GM19395 (cell line): ENCODE measurements around the gene ANO2.
"Not testable (repeated sequence)": the region's sequence is repeated elsewhere in the genome, so short reads cannot be mapped to it uniquely, and the experiment has no call there.

Source experiments
- ATAC-seq: cut with Tn5 transposase; IDR thresholded peaks from one replicate; pipeline ENCODE4 v1.9.1; 2021; ENCODE audit warnings: mild to moderate bottlenecking, moderate library complexity; ENCODE audit not compliant: unreplicated experiment

The ANO2 gene

GRCh38 chr12:5889381-5890047, 55.5 kb downstream of the ANO2 start:
- no peak for ATAC-seq

- ATAC-seq, result no peak
Measured at GRCh38 chr12:5888816-5889315, 56.2 kb downstream of the ANO2 start.

DNA sequence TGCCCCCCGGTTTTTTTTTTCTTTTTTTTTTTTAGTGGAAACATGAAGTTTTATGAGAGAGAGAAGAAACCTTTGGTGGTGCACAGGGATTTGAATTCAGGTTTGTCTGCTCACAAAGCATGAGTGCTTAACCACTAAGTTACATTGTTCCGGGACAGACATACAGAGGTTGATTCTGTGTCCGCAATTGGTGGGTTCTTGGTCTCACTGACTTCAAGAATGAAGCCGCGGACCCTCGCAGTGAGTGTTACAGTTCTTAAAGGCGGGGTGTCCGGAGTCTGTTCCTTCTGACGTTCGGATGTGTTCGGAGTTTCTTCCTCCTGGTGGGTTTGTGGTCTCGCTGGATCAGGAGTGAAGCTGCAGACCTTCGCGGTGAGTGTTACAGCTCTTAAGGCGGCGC, 57.2 kb downstream of the ANO2 start:
- not testable (repeated sequence) for ATAC-seq

DNA sequence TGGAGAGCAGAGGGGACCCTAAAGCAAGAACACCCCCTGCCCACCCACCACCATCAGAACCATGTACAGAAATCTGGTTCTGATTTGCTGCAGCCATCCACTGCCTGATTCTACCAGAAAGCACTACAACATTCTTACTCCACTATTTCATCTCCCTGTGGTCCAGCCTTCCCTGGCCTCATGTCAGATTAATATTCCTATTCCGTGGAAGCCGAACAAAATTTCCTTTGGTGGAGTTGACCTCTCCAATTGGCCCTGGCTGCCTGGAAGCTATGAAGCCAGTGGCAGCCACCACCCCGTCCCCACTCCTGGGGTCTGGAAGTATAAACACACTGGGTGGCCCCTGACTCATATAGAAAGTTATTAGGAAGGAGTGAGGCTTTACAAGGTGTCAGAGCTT, 60.2 kb downstream of the ANO2 start:
- ATAC-seq, result no peak

DNA sequence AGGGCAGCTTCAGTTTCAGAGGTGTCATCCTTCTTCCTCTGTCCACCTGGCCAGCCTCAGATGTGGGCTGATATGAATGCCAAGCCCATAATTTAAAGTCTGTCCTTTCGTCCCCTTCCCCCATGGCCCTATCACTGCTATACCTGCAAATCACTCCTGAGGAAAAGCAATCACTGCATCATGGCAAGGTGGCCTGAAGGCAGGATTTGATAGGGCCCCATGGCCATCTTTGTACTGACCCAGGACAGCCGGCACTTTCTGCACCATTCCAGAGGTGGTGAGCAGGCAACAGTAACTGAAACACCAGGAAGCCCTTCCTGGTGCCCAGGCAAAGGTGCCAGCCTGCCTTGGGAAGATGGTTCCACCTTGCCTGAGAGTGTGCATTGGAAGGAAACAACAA, 60.8 kb downstream of the ANO2 start:
- no peak for ATAC-seq

GRCh38 chr12:5882511-5883190, 62.4 kb downstream of the ANO2 start:
- no peak for ATAC-seq

GRCh38 chr12:5881666-5882065, 63.4 kb downstream of the ANO2 start:
- ATAC-seq, result no peak

DNA sequence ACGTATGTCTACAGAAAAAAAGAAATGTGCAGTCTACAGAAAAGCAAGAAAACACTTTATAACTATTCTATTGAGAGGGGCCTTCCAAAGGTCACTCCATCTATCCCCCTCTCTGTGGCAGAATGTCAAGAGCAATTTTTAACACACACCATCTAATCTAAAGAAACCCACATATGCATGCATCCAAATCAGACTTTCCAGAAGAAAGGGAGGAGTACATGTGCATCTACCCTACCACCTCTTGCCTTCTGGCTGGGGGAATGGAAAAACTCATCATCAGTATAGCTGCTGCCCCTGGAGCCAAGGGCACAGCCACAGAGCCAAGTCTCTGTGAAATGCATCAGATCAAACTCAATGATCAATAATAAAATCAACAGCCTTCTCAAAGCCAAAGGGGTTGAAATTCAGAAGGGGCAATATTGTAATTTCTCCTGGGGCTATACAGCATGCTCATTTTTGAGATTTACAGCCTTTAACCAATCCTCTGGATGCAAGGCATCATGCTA, 63.9 kb downstream of the ANO2 start:
- ATAC-seq, result no peak

- no peak for ATAC-seq
Measured at GRCh38 chr12:5875851-5876250, 69.2 kb downstream of the ANO2 start.

DNA sequence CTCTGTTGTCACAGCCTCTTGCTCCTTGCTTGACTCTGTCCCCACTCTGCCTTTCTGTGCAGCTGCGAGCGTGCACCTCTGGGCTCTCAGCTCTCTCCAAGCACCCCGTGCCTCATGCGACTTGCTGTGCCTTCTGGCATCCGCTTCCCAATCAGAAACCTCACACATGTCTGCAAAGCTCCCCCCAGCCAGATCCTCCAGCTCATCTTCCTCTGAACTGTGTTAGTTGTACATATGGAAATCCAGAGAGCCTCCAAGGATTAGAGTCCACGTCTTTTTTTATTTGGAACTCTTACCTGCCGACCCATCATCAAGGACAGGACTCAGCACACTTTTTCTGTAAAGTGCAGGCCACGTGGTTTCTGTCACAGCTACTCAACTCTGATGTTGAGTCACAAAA, 70.5 kb downstream of the ANO2 start:
- no peak for ATAC-seq

GRCh38 chr12:5873281-5873919, 71.7 kb downstream of the ANO2 start:
- ATAC-seq, result no peak

DNA sequence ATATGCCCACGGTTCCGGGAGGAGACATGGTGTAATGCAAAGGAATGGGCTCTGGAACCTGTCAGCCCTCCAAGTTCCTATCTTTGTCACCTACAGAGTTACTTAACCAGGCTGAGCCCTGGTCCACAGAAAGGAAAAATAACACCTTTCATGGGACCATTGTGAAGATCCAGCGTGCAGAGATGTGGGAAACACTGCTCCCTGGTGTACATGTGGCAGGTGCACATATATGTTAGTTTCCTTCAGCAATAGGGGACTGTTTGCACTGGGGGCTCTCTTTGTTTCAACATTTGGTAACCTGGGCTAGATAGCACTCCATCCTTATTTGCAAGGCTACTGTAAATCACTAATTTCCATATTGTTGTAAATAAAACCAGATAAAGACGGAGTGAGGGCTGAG, 72.3 kb downstream of the ANO2 start:
- ATAC-seq, result no peak

DNA sequence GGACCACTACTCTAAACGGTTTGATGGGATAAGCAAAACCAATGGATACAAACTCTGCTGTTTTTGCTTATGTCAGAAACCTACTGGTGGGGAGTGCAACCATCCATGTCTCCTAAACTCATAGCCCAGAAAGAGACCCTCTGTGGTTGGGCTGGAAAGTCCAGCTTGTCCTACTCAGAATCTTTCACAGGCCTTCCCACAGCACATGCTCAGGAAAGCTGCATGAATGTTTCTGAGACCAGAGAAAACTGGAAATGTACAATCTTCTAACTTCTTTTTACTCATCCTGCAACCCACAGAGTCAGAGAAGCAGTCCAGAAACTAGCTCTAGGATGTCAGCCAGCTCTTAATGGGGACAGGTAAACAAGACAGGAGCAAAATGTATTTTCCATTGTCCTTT, 73.3 kb downstream of the ANO2 start:
- no peak for ATAC-seq

DNA sequence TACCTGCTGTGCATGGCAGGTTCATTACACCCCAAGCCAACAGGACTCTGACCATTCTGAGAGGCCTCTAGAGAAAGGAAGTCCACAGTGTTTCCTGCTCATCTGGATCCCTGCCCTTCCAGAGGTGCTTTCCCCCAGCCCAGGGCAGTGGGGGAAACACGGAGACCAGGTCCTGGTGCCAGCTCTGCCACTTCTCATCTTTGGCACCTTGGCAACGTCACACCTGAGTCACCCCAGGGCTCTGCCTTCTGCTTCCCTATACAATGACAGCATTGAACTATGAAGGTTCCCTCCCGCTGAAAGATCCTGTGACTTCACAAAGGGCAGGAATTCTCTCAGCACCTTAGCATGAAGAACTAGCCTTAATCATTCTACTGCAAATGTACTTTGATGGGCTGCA, 74.9 kb downstream of the ANO2 start:
- no peak for ATAC-seq

DNA sequence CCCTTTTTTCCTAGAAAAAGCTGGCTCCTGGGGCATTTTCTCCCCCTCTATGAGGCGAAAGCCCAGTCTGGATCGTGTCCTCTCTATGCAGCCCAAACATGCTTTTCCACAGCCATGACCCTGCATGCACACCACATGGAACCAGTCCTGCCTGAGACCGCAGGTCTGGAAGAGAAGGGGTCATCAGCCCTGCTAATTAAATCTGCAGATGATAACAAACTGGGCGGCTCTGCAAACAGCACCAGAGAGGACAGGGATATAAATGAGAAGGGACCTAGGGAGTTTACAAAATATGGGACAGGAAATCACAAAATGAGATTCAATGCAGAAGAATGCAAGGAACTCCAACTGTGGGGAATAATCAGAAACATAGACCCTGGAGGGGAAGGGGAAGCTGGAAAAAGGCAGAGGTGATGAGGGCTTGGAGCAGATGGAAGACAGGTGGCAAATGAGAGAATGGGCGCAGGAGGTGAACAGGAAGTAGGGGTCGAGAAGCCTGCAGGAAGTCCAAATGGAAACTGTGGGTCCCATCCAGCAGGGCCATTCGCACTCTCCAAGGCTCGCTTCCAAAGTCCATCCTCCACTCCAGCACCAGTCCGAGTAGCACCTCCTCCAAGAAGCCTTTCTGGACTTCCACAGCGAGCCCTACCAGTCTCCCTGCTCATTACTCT, 76.3 kb downstream of the ANO2 start:
- no peak for ATAC-seq

DNA sequence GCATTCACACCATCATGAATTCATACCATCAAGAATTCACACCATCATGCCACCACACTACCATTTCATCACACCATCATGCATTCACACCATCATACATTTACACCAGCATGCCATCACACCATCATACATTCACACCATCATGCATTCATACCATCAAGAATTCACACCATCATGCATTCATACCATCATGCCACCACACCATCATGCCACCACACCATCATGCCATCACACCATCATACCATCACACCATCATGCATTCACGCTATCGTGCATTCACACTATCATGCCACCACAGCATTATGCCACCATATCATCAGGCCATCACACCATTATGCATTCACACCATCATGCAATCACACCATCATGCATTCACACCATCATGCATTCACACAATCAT, 79.7 kb downstream of the ANO2 start:
- ATAC-seq, result no peak

DNA sequence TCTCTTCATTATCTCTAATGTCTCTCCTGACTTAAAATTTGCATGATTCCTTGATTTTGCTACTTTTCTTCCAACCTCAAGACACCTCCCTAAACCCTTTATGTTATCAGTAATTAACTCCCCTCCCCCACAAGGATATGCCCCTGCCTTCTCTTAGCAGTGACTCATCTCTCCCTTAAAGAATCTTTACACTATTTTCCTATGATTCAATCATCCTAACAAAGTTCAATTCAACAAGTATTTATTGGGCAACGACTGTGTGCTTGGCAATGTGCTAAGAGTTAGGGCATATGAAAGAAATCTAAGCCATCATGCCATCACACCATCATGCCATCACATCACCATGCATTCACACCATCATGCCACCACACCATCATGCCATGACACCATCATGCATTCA, 80.1 kb downstream of the ANO2 start:
- no peak for ATAC-seq

DNA sequence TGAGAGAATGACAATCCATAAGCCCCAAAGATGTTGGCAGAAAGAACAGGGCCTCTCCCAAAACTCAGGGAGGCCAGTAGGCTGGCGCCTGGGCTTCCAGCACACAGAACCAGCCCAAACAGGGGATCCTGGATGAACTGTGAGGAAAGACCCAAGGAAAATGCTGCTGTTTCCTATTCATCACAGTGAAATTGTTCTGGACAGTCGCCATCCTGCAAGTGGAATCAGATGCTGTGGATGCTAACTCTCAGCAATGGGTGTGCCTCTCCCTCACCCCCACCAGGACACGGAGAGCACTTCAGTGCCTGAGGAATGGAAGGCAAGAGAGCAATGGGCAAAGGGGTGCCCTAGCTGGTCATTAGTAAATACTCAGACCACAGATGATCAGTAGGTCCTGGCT, 80.8 kb downstream of the ANO2 start:
- no peak for ATAC-seq

DNA sequence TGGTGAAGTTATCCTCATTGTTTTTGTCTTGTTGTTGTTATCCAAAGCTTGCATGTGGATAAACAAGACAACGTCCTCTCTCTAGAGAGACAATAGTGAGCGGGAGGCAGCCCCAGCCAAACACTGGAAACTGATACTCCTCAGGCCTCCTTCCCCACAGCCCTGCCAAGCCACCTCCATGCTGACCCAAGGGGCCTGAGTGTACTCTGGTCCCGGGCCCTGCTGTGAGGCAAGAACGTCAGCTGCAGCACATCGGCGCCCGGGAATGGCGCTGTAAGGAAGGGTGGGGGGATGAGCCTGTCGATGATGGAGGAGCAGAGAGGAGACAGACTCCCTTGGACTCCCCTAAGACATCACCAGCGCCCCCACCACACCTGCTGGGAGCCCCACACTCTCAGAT, 83.6 kb downstream of the ANO2 start:
- ATAC-seq, result no peak

DNA sequence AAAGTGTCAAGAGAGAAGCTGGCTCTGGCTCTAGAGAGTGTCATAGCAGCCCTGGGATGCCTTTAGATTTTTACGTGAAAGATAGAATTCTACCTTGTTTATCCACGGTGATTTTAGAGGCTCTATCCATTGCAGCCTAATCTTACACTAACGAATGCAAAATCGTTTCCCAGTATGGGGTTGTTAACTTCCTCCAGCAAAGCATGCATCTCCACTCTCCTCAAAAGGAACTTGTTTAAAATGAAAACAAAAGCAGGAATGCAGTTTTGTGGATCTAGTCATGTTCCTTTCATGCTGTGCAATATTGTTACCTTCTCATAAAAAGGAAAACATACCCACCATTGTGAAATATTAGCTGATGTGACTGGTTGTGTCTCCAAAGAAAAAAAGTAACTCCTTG, 88.4 kb downstream of the ANO2 start:
- ATAC-seq, result no peak

DNA sequence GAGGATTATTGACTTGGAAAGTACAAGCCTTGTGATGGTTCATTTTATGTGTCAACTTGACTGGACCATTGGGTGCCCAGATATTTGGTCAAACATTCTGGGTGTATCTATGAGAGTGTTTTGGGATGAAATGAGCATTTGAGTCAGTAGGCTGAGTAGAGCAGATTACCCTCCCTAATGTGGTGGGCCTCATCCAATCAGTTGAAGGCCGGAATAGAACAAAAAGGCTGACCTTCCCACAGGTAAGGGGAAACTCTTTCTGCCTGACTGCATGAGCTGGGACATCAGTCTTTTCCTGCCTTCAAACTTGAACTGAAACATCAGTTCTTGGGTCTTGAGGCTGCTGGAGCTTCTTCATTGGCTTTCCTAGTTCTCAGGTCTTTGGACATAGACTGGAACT, 98.1 kb downstream of the ANO2 start:
- ATAC-seq, result no peak

- ATAC-seq, result no peak
Measured at GRCh38 chr12:5840944-5841343, 104.1 kb downstream of the ANO2 start.
